ENCODE results near the gene ADCY6. TPM values are rescaled to one million over a fixed set of nuclear protein-coding genes. Genes with fewer than 3 reads are reported as not detected.

Gene ADCY6
- total and polyA plus RNA-seq, 8 donors, result 12.9 to 53.4 (median 21.6) TPM

DNA sequence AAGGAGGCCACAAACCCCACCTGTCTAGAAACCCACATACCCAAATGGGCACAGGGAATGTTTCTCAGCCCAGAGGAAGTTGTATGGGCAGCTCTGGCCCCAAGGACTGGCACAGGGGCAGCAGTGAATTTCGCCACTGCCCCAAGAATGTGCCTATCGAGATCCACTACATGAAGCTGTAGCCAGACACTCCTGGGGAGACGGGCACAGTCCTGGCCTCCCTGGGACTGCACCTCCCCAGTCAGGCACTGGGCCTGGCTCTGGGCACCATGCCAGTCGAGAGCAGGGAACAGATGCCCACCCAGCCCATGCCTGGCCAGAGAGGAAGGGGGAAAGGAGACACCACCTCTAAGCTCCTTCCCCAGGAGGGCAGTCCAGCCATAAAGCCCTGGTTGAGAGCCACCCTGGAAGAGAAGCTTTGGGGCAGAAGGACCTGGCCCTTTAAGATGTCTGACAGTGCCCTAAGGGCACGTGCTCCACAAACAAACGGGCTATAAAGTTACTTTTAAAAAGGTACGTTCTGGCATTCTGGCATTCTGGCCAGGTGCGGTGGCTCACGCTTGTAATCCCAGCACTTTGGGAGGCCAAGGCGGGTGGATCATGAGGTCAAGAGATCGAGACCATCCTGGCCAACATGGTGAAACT, 8.4 kb downstream of the ADCY6 start:
- Histone ChIP-seq H3K36me3 (peaks cover 0 to 22% (median 0%) of the 10 kb centered on the region in 3 donors), H3K27ac (no peak overlapping the region), H3K27me3 (no peaks in the 10 kb centered on the region), H3K4me1 (no peaks in the 10 kb centered on the region), H3K9me3 (no peaks in the 10 kb centered on the region), H3K4me3 (no peak overlapping the region)
- WGBS, 2 donors, result 71 to 73% methylated on average over 11 of the region's 11 CpGs
- DNase-seq (peak in 2 of 6 donors; percentile 40 to 70), FAIRE-seq (no peak), ATAC-seq (no peak)
- intact Hi-C loops (cut with DNase I), result no loop called here
- TF ChIP-seq CTCF (IDR thresholded peaks at IDR 0.05), result no peak

DNA sequence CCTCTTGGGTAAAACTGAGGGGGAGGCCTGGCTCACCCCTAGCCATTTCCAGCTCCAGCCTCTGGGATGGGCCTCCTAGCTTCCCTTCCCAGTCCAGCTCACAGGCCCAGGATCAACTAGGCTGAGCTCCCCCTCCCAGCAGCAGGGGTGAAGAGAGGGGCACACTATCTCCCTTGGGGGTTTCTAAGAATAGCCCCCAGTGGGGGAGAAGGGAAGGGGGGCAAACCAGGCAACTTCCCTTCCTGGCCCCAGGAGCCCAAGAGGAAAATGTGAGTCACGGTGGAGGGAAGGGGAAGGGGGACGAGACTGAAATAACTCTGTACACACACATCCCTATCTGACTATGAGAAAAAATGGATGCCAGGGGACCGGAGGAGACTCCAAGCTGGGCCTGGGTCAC, 9.0 kb downstream of the ADCY6 start:
- H3K27me3 ChIP-seq, result no peaks in the 10 kb centered on the region
- DNase-seq, result no peak
- no peak overlapping the region for H3K27ac ChIP-seq

DNA sequence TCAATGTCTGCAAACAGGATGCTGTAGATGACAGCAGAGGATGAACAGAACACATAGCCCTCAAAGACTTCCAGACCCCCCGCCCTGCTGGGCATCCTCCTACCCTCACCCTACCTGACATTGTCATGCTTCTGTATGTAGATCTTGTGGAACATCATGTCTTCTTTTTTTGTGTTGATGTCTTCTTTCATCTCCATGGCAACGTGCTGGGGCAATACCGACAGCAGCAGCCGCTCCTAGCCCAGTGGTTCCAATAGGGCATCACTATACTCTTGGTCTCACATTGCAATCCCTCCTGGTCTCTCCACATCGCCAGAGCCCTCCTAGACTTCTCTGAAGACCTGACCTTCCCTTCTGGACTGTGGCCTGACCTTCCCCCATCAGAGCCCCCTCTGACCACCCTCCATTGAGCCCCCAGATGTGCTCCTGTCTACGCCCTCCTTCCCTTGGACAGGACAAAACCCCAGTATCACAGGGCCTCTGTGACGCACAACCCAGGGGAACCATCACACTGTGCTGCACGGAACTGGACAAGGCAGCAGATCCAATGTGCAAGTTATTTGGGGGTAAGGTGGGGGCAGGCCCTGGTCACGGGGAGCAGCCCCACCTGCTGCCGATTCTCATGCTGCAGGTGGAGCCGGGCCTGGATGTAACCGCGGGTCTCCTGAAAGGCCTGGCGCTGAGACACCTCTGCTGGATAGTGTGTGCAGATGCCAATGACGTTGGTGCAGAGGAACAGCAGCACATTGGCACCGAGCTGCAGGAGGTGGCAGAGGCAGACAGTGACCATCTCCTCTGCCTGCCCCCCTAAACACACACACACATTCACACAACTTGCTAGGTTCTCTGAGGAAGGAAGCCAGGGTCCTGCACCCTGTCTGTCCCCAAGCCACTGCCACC, 11.1 kb downstream of the ADCY6 start:
- Histone ChIP-seq H3K27me3 (no peaks in the 10 kb centered on the region), H3K27ac (no peak overlapping the region), H3K36me3 (peaks cover under 1 to 36% (median 7%) of the 10 kb centered on the region in 3 donors), H3K4me1 (no peaks in the 10 kb centered on the region), H3K9me3 (no peaks in the 10 kb centered on the region), H3K4me3 (no peak overlapping the region)
- TF ChIP-seq CTCF (IDR thresholded peaks at IDR 0.05), result no peak
- intact Hi-C loops (cut with DNase I), result no loop called here
- FAIRE-seq (no peak), DNase-seq (no peak), ATAC-seq (no peak)
- 90% methylated on average over 16 of the region's 16 CpGs for WGBS, 2 donors

More for the DNA sequence above, 9.0 kb downstream of the ADCY6 start:
- TF ChIP-seq CTCF (IDR thresholded peaks at IDR 0.05), result no peak
- H3K9me3 ChIP-seq, result no peaks in the 10 kb centered on the region
- intact Hi-C loops (cut with DNase I), result no loop called here
- H3K4me1 ChIP-seq, result no peaks in the 10 kb centered on the region
- no peak overlapping the region for H3K4me3 ChIP-seq
- WGBS, 2 donors, result 83 to 85% methylated on average over 3 of the region's 3 CpGs
- ATAC-seq, result peak in 3 of 4 donors; percentile 20 to 33 (median 20)
- FAIRE-seq, result no peak
- peaks cover 0 to 24% (median 0%) of the 10 kb centered on the region in 3 donors for H3K36me3 ChIP-seq

DNA sequence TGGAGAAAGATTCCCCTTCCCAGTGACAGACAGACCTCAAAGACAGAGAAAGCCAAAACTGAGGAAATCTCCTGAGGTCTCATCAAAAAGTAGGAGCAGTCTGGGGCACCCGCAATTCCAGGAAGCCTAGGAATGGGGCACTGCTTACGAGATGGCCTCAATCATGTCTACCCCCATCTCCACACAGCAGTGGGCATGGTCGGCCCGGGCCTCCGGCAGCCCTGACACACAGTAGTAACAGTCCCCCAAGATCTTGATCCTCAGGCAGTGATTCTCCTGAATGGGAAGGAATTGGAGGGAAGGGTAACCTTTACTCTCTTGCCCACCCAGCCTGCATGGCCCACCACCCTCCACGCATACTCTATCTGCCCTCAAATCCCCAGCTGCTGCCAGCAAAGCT, 11.9 kb downstream of the ADCY6 start:
- Histone ChIP-seq H3K9me3 (no peaks in the 10 kb centered on the region), H3K27me3 (no peaks in the 10 kb centered on the region), H3K36me3 (peaks cover 6 to 37% (median 9%) of the 10 kb centered on the region in 3 donors), H3K4me1 (no peaks in the 10 kb centered on the region), H3K4me3 (no peak overlapping the region), H3K27ac (no peak overlapping the region)
- intact Hi-C loops (cut with DNase I), result no loop called here
- FAIRE-seq (no peak), ATAC-seq (no peak), DNase-seq (no peak)
- TF ChIP-seq CTCF (IDR thresholded peaks at IDR 0.05), result no peak
- 89 to 91% methylated on average over 6 of the region's 6 CpGs for WGBS, 2 donors

Data from pancreas (tissue), 10 donors.